ENCODE measurements around the gene RBM42.

DNA sequence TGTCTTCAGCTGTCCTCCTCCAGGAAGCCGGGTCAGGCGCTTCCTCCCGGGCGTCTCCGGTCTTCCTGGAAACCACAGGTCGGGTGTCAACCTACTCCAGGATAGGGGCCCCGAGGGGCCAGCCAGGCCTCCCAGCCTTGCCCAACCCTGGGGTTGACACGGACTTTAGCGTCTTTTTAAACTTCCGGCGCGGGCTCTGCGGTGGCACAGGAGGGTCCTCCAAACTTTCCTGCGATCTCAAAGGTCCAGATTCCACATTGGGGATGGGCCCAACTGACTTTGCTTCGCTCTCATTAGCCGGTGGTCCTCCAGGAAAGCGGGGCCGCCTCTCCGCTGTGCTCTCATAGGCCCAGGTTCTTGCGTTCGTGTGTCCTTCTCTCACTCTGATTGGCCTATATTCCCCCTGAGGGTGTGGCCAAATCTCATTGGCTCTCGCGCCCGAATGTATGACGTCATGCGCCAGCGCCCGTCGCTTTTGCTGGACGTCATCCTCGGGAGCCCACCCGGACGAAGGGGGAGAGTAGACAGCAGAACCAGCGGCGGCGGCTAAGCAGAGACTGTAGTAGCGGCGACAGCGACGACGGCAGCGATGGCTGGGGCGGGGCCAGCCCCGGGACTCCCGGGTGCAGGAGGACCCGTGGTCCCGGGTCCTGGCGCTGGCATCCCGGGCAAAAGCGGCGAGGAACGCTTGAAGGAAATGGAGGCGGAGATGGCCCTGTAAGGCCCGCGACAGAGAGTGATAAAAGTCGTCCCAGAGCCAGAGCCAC is at the start of gene RBM42:
- TF ChIP-seq, protein P1, sequence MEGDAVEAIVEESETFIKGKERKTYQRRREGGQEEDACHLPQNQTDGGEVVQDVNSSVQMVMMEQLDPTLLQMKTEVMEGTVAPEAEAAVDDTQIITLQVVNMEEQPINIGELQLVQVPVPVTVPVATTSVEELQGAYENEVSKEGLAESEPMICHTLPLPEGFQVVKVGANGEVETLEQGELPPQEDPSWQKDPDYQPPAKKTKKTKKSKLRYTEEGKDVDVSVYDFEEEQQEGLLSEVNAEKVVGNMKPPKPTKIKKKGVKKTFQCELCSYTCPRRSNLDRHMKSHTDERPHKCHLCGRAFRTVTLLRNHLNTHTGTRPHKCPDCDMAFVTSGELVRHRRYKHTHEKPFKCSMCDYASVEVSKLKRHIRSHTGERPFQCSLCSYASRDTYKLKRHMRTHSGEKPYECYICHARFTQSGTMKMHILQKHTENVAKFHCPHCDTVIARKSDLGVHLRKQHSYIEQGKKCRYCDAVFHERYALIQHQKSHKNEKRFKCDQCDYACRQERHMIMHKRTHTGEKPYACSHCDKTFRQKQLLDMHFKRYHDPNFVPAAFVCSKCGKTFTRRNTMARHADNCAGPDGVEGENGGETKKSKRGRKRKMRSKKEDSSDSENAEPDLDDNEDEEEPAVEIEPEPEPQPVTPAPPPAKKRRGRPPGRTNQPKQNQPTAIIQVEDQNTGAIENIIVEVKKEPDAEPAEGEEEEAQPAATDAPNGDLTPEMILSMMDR (IDR thresholded peaks at IDR 0.05; ENCODE audit: insufficient read depth, low read length, poor library complexity, severe bottlenecking), result no peak
- TF ChIP-seq EZH2phosphoT487 (conservative IDR thresholded peaks at IDR 0.05; ENCODE audit: low read length), result no peak

Measured in SU-DHL-6 (cell line).